ENCODE data around the gene TGFBI. TPM values are rescaled to one million over a fixed set of nuclear protein-coding genes. Genes with fewer than 3 reads are reported as not detected.

Gene TGFBI
- total RNA-seq, 1 donor from 2014 or later = 43.2 TPM

DNA sequence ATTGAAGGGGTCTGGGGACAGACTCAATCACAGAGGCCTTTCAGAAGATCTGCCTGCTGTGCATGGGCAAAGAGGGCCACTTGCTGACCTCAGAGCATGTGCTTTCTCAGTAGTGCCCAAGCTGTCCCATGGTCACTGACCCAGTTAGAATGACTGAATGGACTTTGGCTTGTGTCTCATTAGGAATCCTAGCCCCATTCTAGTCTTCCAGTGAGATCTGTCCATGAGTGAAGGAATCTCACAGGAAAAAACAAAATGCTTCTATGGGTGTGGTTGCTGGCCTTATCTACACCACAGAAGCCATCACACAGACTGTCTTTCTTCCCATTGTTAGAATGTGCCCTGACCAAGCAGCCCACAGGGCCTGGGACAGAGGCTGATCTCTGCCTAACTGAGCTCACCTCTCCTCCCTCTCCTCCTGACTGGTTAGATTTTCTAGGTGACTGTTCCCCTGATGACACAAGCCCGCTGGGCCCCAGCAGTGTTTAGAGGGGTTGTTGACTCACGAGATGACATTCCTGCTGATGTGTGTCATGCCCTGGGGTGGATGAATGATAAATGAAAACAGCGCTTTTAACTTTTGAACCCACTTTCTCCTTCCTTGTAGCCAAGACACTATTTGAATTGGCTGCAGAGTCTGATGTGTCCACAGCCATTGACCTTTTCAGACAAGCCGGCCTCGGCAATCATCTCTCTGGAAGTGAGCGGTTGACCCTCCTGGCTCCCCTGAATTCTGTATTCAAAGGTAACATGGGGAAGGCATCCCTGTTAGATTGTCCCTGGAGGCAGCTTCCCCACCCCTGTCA is 24.8 kb downstream of the TGFBI start:
- peaks cover 39% of the 10 kb centered on the region for H3K4me1 ChIP-seq

DNA sequence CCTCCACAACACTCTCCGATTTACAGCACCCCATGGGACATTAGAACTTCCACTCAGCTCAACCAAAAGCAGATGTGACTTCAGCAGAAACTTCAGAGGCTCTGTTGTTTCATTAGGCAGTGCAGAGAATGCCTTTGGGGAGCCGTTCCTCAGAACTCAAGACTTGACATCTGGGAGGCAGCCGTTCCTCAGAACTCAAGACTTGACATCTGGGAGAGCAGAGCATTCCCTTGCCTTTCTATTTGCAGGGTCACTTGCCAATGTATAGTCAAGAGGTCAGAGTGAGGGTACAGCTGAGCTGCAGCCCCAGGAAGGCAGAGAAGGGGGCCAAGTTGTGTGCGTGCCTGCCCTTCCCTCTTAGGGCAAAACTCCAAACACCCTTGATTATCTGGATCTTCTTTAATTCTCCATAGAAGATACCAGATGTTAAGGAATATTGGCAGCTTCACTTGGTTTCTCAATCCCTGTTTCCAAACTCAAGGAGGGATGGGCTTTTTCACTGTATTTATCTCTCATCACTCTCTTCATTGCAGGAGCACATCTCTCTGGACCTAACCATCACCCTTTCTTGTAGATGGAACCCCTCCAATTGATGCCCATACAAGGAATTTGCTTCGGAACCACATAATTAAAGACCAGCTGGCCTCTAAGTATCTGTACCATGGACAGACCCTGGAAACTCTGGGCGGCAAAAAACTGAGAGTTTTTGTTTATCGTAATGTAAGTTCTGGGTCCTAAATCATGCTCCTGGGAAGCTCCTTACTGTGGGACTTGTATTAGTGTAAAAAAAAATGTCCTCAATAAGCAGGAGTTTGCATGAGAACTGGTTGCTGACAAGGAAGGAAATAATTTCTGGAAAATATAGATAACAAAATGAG is 25.6 kb downstream of the TGFBI start:
- Histone ChIP-seq H3K27ac (peak overlapping the region; percentile 65), H3K27me3 (no peaks in the 10 kb centered on the region), H3K4me3 (no peak overlapping the region), H3K4me1 (peaks cover 47% of the 10 kb centered on the region), H3K9me3 (no peaks in the 10 kb centered on the region), H3K36me3 (no peaks in the 10 kb centered on the region)
- DNase-seq (ENCODE audit: extremely low spot score in 2 of 2) = no peak
- TF ChIP-seq POLR2AphosphoS5 (IDR thresholded peaks at IDR 0.05; ENCODE audit: insufficient read depth in 1 of 2, low read depth in 1 of 2) (no peak), POLR2A (IDR thresholded peaks at IDR 0.05) (no peak)
- TF ChIP-seq, protein P1, sequence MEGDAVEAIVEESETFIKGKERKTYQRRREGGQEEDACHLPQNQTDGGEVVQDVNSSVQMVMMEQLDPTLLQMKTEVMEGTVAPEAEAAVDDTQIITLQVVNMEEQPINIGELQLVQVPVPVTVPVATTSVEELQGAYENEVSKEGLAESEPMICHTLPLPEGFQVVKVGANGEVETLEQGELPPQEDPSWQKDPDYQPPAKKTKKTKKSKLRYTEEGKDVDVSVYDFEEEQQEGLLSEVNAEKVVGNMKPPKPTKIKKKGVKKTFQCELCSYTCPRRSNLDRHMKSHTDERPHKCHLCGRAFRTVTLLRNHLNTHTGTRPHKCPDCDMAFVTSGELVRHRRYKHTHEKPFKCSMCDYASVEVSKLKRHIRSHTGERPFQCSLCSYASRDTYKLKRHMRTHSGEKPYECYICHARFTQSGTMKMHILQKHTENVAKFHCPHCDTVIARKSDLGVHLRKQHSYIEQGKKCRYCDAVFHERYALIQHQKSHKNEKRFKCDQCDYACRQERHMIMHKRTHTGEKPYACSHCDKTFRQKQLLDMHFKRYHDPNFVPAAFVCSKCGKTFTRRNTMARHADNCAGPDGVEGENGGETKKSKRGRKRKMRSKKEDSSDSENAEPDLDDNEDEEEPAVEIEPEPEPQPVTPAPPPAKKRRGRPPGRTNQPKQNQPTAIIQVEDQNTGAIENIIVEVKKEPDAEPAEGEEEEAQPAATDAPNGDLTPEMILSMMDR (IDR thresholded peaks at IDR 0.05) = no peak
- intact Hi-C loops (cut with DNase I) = no loop called here

More for the DNA sequence above, 24.8 kb downstream of the TGFBI start:
- intact Hi-C loops (cut with DNase I) = no loop called here
- Histone ChIP-seq H3K27me3 (no peaks in the 10 kb centered on the region), H3K9me3 (no peaks in the 10 kb centered on the region), H3K27ac (peak overlapping the region; percentile 65), H3K4me3 (no peak overlapping the region), H3K36me3 (no peaks in the 10 kb centered on the region)
- DNase-seq (ENCODE audit: extremely low spot score in 2 of 2) = no peak
- TF ChIP-seq, protein P1 (IDR thresholded peaks at IDR 0.05) = no peak
- TF ChIP-seq POLR2A (IDR thresholded peaks at IDR 0.05) = no peak

DNA sequence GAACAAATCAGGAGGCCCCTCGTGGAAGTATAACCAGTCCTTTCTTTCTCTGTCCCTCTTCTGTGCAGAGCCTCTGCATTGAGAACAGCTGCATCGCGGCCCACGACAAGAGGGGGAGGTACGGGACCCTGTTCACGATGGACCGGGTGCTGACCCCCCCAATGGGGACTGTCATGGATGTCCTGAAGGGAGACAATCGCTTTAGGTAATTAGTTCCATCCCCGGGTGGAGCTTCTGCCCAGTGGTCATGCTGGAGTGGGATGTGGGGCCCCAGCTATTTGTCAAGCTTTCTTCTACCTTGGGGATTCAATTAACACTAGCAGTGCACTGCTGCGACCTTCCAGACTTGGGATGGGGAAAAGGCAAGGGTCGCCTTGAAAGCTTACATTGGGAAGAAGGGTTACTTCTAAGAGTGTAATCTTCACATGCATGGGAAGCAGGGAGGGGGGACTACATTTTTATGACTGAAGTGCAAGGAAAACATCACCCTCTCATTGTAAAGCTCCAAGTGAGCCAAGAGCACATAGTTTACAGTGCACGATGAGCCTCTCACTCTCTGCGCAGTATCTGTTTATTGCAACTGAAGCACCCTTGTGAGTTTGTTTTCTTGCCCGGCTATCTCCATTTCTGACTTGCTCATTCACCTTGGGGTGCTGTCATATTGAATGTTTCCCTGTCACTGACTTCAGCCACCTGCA is 27.0 kb downstream of the TGFBI start:
- Histone ChIP-seq H3K4me1 (peaks cover 49% of the 10 kb centered on the region), H3K9me3 (no peaks in the 10 kb centered on the region), H3K27ac (no peak overlapping the region), H3K4me3 (no peak overlapping the region), H3K36me3 (no peaks in the 10 kb centered on the region), H3K27me3 (no peaks in the 10 kb centered on the region)
- intact Hi-C loops (cut with DNase I) = no loop called here
- no peak for DNase-seq (ENCODE audit: extremely low spot score in 2 of 2)
- TF ChIP-seq, protein P1 (IDR thresholded peaks at IDR 0.05) = no peak
- no peak for TF ChIP-seq POLR2A (IDR thresholded peaks at IDR 0.05)
- no peak for TF ChIP-seq POLR2AphosphoS5 (IDR thresholded peaks at IDR 0.05; ENCODE audit: insufficient read depth in 1 of 2, low read depth in 1 of 2)

DNA sequence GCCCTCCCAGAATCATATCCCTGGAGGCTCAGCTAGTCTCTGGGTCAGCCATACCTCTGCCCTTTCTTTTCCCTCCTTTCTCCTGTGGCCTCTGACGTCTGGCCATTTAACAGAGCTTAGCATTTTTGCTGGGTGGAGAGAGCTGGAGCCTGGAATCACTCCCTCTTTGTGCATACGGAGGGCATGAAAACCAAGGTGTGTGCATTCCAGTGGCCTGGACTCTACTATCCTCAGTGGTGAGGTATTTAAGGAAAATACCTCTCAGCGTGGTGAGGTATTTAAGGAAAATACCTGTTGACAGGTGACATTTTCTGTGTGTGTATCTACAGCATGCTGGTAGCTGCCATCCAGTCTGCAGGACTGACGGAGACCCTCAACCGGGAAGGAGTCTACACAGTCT is 27.5 kb downstream of the TGFBI start:
- Histone ChIP-seq H3K9me3 (no peaks in the 10 kb centered on the region), H3K27ac (peak overlapping the region; percentile 59), H3K4me3 (no peak overlapping the region), H3K36me3 (no peaks in the 10 kb centered on the region), H3K27me3 (no peaks in the 10 kb centered on the region), H3K4me1 (peaks cover 49% of the 10 kb centered on the region)
- TF ChIP-seq POLR2AphosphoS5 (IDR thresholded peaks at IDR 0.05; ENCODE audit: insufficient read depth in 1 of 2, low read depth in 1 of 2) (no peak), POLR2A (IDR thresholded peaks at IDR 0.05) (no peak)
- TF ChIP-seq, protein P1 (IDR thresholded peaks at IDR 0.05) = no peak
- intact Hi-C loops (cut with DNase I) = no loop called here
- DNase-seq (ENCODE audit: extremely low spot score in 2 of 2) = no peak
